ENCODE data around the gene KIT.
A peak's percentile ranks its signal among the peaks of the same experiment; 100 is the strongest.

Gene KIT

GRCh38 chr4:54687887-54688841, 30.4 kb downstream of the KIT start:
- Histone ChIP-seq H3K9me3 (no peaks in the 10 kb centered on the region), H3K4me3 (ENCODE audit: low read depth, low read length) (no peak overlapping the region), H3K4me1 (no peaks in the 10 kb centered on the region), H3K36me3 (no peaks in the 10 kb centered on the region), H3K27me3 (no peaks in the 10 kb centered on the region)
- DNase-seq = no peak
- TF ChIP-seq CTCF (IDR thresholded peaks at IDR 0.05; ENCODE audit: low read depth, low read length) = no peak

GRCh38 chr4:54695337-54695736, 37.6 kb downstream of the KIT start:
- H3K27me3 ChIP-seq = no peaks in the 10 kb centered on the region
- no peaks in the 10 kb centered on the region for H3K9me3 ChIP-seq
- no peak for DNase-seq
- H3K4me3 ChIP-seq (ENCODE audit: low read depth, low read length) = no peak overlapping the region
- no peaks in the 10 kb centered on the region for H3K36me3 ChIP-seq
- TF ChIP-seq CTCF (IDR thresholded peaks at IDR 0.05; ENCODE audit: low read depth, low read length) = no peak
- no peaks in the 10 kb centered on the region for H3K4me1 ChIP-seq

- Histone ChIP-seq H3K4me3 (ENCODE audit: low read depth, low read length) (no peak overlapping the region), H3K9me3 (no peaks in the 10 kb centered on the region), H3K36me3 (no peaks in the 10 kb centered on the region), H3K4me1 (no peaks in the 10 kb centered on the region), H3K27me3 (no peaks in the 10 kb centered on the region)
- DNase-seq = no peak
- TF ChIP-seq CTCF (IDR thresholded peaks at IDR 0.05; ENCODE audit: low read depth, low read length) = no peak
Observed at GRCh38 chr4:54695788-54696187, 38.0 kb downstream of the KIT start.

GRCh38 chr4:54696649-54697048, 38.9 kb downstream of the KIT start:
- H3K4me3 ChIP-seq (ENCODE audit: low read depth, low read length) = no peak overlapping the region
- H3K36me3 ChIP-seq = no peaks in the 10 kb centered on the region
- no peaks in the 10 kb centered on the region for H3K27me3 ChIP-seq
- DNase-seq = peak; percentile 16
- no peak for TF ChIP-seq CTCF (IDR thresholded peaks at IDR 0.05; ENCODE audit: low read depth, low read length)
- no peaks in the 10 kb centered on the region for H3K4me1 ChIP-seq
- H3K9me3 ChIP-seq = no peaks in the 10 kb centered on the region

- Histone ChIP-seq H3K36me3 (no peaks in the 10 kb centered on the region), H3K4me1 (no peaks in the 10 kb centered on the region; the same call in 1 of the 2 replicates), H3K4me3 (ENCODE audit: low read depth, low read length) (no peak overlapping the region), H3K9me3 (no peaks in the 10 kb centered on the region), H3K27me3 (no peaks in the 10 kb centered on the region)
- TF ChIP-seq CTCF (IDR thresholded peaks at IDR 0.05; ENCODE audit: low read depth, low read length) = no peak
- DNase-seq = peak; percentile 37
Observed at GRCh38 chr4:54700986-54701385, 43.2 kb downstream of the KIT start.

- Histone ChIP-seq H3K27me3 (no peaks in the 10 kb centered on the region), H3K4me3 (ENCODE audit: low read depth, low read length) (no peak overlapping the region), H3K9me3 (no peaks in the 10 kb centered on the region), H3K36me3 (no peaks in the 10 kb centered on the region), H3K4me1 (no peaks in the 10 kb centered on the region; the same call in 1 of the 2 replicates)
- no peak for DNase-seq
- no peak for TF ChIP-seq CTCF (IDR thresholded peaks at IDR 0.05; ENCODE audit: low read depth, low read length)
Observed at GRCh38 chr4:54703182-54703581, 45.4 kb downstream of the KIT start.

Measured in BE2C (cell line).